ENCODE results near the gene TRNAU1AP.
"Not testable (repeated sequence)": the region's sequence is repeated elsewhere in the genome, so short reads cannot be mapped to it uniquely, and the experiment has no call there.

Gene TRNAU1AP

DNA sequence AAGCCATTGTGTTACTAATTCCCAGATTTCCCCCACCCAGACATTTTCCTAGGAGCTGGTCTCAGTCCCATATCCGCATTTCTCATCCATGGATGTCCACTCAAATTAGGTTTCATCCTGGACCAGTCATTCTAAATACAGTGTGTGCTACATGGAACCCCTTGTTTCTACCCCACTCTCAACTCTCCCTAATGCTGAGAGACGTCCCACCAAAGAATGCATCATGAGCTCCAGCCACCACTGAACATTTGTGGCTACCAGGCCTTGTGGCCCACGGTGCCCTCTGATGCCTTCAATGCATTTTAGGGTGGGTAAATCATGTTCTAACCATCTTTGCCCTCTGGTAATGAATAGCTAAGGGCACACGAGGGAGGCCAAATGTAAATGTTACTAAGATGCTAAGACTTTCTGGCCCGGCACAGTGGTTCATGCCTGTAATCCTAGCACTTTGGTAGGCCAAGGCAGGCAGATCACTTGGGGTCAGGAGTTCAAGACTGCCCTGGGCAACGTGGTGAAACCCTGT is 25.9 kb downstream of the TRNAU1AP start:
- DNase-seq: no peak

DNA sequence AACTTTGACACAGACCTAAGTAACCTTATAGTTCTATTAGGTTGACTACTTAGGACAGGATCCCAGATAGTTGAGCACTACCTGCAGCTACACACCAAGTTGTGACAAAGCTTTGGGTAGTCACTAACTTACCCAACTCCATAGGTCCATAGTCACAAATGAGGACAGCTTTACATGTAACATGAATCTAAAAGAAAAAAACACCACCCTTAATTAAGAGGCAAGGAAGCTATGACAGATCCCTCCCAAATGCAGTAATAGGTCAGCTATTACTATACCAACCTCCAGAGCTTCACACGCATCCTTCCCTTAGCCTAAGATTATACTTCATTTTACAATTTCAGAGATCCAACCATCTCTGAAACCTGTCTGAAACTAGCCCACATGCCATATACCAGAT is 26.5 kb downstream of the TRNAU1AP start:
- no peak for DNase-seq

DNA sequence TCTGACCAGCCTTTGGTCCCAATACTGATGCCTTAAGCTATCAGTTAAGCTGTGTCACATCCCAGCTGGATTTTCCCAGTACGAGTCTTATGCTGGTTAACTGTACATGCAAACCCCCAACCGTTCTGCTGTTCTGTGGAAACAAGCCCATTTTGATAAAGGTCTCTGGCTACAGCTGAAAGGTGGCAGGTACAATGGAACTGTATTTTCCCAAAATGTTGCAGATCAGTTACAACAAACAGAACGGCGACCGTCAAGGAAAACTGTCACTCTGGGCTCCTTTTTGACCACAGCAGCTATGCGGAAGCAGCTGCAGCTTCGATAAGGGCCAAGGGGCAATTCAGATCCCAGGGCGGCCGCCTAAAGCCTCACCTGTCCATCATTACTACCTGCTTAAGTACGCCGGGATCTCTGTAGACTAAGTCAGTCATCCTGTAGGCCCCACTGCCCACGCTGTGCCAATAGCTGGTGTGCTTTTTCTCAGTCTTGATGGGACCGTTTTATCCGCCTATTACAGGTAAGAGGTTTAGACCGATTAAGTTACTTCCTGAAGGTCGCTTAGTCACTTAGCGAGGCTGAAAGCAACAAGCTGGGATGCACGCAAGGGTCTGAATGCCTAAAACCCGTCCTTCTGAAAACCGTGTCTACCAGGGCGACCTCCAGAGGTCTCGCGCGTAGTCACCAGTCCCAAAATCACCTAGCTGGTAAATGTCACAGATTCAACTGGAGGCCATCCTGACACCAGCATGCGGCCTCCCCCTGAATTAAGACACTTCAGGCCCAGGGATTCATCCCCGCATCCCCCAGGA is 28.0 kb downstream of the TRNAU1AP start:
- DNase-seq: no peak

DNA sequence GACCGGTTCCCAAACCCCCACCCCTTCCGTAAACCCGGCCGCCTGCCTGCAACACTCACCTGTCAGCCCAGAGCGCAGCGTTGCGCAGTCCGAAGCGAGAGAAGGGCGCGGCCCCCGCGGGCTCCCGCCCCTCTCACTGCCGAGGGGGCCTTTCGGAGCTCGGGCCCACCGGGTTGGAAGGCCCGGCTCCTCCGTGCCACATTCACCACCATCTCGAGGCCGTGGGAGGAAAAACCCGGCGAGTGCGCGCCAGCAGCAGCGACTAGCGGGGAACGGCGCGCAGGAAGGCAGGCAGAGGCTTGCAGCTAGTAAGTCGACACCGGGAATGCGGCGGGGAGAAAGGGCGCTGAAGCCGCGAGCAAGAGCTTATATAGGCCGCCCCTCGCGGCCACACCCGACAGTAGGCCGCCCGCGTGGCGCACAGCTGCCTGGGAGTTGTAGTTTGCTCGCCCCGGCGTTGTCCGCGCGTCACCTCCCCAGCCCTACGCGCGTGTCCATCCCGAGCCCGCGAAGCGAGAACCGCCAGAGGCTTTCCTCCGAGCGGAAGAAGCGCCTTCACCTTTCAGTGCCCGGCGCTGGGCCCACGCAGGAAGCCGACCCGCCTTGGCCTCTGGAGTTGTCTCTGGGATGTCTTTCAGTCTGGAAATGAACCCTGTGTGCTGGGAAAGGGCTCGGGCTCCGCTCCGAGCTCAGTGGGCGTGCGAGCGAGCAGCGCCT is 28.8 kb downstream of the TRNAU1AP start:
- peak; percentile 84 for DNase-seq

DNA sequence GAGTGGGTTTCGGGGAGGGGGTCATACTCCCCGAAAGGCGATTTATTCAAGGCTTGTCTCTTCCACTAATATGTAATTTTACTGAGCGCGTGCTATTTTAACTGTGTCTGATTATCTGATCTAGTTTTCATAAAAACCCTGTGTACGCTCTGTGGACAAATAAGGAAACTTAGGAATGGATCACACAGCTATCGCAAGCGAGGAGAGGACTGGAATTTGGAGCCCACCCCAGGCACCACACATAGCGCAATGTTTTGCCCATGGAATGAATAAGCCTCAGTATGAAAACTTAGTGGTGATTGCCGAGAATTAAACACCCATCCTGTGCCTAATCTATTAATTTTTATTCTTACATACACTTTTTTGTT is 29.3 kb downstream of the TRNAU1AP start:
- no peak for DNase-seq

DNA sequence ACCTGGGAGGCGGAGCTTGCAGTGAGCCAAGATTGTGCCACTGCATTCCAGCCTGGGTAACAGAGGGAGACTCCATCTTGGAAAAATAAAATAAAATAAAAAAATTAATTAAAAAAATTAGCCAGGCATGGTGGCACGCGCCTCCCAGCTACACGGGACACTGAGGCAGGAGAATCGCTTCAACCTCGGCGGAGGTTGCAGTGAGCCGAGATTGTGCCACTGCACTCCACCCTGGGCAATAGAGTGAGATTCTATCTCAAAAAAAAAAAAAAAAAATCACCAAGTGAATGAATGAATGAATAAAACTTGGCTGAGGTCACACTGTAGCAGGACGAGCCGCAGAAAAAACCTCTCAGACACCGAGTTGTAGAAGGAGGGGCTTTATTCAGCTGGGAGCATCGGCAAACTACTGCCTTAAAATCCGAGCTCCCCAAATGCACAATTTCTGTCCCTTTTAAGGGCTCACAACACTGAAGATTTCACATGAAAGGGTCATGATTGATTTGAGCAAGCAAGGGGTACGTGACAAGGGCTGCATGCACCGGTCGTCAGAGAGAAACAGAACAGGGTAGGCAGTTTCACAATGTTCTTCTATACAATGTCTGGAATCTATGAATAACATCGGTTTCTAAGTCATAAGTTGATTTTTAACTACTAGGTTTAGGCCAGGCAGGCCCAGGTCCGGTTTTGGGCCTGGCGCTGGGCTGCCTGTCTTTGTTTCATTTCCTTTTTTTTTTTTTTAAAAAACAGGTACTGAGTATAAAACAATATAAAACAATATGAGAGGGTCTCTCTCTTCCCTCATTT is 33.9 kb downstream of the TRNAU1AP start:
- DNase-seq: not testable (repeated sequence)

DNA sequence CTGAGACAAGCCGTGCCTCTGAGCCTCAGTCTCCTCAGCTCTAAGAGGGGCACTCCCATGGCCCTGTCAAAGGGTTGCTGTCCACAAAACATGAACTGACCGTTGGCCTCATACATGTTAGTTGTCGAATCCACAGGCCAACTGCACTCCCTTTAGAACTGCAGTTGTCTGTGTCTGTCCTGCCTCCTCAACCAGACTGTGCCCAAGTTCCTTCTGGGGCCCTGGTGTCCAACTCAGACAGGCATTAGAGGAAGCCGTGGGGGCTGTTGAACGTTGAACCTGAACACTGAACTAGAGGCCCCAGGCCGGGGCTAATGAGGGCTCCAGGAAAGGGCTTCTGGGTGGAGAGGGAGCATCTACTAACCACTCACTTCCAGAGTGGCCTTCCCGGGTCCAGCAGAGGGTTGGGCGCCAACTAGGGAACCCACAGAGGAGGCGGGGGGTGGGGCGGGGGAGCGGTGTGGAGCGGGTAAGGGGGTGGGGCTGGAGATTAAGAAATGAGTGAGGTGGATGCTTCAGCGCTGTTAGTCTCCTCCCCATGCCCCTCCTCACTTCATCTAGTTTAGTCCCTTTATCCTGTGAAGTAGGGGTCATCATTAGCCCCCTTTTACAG is 38.9 kb downstream of the TRNAU1AP start, which contains the start of gene RAB42:
Gene RAB42 (plus strand): TSS at position 558 of the 613 bp plus-strand sequence. CDS start 247 bp downstream, outside the sequence.
- DNase-seq: no peak

DNA sequence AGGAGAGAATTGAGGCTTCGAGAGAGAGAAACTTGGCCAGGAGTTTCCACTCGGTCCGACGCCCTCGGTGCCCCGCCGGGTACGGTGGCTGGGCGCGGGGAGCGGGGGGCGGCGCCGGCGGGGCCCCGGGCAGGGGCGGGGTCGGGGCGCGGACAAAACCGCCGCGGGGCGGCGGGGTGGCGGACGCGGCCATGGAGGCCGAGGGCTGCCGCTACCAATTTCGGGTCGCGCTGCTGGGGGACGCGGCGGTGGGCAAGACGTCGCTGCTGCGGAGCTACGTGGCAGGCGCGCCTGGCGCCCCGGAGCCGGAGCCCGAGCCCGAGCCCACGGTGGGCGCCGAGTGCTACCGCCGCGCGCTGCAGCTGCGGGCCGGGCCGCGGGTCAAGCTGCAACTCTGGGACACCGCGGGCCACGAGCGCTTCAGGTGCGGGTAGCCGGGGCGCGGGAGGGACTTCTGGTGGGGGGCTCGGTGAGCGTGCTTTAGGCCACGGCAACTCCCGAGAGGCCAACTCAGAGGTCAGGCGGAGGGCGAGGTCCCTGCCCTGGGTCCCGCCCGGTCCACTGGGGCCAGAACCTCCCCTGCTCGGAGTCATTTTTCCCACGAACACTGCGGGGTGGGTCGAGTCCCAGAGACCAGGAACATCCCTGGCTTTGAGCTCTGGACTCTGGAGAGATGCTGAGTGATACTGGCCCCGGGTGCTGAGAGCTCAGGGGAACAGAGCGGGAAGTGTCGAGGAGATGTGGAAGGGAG is 39.6 kb downstream of the TRNAU1AP start:
- DNase-seq: no peak

DNA sequence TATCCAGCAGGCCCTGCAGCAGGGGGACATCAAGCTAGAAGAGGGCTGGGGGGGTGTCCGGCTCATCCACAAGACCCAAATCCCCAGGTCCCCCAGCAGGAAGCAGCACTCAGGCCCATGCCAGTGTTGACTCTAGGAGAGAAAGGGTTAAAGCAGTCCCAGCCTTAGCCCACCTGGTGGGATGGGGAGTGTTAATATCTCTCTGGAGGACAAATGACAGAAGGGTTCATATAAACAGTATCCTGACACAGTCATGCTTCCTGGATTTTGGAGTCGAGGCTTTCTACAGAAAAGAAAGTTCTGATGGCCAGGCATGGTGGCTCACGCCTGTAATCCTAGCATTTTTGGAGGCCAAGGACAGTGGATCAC is 41.1 kb downstream of the TRNAU1AP start:
- not testable (repeated sequence) for DNase-seq

DNA sequence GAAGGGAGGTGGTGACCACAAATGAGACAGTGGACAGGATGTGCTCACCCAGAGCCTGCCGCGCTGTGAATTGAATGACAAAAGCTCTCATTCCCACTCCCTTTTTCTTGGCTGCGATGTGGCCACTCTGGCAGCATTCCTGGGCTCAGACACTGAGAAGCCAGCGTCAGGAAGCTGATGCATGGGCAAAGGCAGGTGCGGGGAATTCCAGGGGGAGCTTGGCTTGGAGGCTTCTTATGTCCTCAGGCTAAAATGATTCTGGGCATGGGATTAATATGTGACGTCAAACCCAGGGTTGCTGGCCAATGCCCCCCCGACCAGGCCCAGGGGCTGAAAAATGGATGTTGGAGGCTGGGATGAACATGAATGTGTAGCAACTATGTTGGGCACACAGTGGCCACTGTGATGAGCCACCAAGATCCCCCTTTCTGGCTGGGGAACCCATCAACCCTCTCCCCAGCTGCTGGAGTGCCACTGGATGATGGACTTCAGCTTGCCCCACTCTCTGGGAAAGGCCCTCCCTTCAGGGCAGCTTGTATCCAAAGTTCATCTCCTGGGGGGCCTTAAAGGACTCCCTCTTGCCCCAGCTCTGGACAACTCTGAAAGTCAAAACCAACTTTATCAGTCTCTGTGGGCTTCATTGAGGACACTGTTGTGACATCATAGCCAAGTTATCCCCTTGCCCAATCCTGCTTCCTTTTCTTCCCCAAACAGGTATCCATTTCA is 42.0 kb downstream of the TRNAU1AP start:
- DNase-seq: not testable (repeated sequence)

DNA sequence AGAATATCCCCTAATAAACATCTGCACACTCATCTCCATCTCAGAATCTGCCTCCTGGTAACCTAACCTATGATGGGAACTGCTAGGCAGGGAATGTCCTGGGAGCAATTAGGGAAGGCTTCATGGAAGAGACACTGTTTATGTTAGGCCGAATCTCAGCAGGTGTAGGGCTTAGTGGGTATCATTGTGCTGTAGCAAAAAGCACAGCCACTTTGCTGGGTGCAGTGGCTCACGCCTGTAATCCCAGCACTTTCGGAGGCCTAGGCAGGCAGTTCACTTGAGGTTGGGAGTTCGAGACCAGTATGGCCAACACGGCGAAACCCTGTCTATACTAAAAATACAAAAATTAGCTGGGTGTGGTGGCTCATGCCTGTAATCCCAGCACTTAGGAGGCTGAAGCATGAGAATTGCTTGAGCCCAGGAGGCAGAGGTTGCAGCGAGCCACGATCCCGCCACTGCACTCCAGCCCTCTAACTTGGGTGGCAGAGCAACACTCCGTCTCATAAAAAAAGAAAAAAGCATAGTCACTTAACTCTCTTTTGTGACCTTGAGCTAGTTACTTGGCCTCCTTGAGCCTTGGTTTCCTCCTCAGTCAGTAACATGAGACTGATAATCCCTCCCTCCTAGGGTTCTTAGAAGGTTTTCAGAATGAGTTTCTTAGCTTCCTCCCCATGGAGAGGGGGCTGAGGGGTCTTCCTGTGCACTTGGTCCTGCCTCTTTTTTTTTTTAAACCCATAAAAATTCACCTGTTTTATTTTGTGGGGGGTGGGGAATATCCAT is 42.7 kb downstream of the TRNAU1AP start:
- DNase-seq: no peak

DNA sequence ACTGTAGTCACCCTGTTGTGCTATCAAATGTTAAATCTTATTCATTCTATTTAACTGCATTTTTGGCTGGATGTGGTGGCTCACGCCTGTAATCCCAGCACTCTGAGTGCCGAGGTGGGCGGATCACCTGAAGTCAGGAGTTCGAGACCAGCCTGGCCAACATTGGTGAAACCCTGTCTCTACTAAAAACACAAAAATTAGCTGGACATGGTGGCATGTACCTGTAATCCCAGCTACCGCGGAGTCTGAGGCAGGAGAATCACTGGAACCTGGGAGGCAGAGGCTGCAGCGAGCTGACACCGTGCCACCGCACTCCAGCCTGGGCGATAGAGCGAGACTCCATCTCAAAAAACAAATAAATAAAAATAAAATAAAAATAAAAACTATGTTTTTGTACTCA is 43.4 kb downstream of the TRNAU1AP start:
- DNase-seq: not testable (repeated sequence)

DNA sequence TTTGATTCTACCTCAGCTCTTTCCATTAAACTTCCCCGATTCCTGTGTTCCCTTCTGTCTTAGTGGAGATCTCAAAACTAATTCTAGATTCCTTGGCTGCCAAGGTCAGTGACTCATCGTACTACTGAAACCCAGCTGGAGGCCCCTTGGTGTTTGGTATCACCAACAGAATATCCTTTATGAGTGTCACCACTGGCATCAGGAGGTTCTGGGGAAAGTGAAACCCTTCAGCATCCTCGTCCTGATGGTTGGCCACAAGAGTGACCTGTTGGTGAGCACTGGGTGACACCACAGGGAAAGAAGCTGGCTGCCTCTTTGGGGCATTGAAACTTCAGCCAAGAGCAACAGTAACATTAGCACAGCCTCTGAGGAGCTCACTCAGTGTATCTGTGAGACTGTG is 48.8 kb downstream of the TRNAU1AP start:
- no peak for DNase-seq

DNA sequence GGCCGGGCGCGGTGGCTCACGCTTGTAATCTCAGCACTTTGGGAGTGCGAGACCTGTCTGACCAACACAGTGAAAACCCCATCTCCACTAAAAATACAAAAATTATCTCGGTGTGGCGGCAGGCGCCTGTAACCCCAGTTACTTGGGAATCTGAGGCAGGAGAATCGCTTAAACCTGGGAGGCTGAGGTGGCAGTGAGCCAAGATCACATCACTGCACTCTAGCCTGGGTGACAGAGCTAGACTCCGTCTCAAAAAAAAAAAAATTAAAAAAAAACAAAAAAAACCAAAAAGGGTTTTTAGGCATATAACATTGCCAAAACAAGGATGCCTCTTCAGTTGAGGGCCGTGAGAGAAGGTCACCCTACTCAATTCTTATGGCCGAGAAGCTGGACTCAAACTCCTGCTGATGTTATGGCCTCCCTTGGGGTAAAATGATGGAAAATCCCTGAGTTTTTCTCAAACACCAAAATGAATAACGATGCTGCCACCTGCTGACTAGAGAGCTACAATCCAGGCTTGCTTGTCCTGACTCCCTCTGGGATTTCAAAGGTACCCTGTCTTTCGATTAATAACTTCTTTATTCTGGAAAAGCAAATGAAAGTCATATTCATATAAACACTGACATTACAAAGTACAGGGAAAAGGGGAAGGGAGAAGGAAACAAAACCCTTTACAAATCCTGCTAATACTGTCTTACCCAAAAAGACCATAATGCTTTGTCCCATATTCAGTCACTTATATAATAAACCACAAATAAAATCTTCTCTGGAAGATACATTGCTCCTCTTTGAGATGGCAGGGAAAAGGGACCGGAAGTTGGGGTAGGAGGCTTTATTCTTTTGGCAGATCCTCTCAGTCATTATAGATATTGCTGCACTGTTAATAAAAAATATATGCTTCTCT is 49.9 kb downstream of the TRNAU1AP start:
- no peak for DNase-seq

DNA sequence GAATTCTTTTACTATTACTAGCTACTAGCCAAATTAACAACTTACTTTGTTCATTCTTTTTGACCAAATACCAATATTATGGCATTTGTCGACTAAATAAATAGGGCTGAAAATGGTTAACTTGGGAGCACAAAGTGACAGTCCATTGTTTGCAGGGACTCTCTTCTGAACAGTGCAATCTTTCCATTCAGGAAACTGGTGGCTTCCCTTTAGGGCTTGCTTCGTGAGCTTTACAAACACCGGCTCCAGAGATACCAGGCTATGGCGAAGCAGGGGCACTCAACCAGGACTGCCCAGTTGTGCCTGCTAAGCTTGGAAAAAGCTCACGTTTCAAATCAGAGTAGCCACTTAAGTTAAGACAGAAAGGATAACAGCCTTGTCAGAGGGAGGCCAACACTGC is 51.5 kb downstream of the TRNAU1AP start:
- no peak for DNase-seq

DNA sequence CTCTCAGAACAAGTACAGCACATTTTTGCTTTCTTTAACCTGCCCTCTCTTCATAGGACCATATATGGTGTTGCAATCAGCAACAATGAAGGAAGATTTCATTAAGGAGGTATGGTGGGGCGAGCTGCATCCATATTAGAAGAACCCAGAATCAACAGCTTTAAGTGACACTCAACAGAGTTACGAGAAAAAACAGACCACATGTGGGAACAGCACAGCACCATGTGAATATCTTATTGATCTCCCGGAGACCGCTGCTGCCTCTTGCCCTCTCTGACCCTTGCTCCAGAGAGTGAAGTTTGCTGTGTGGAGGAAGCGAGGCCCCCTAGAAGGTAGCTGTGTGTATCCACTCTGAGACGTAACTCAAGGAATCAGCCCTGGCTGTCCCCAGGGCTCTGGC is 52.1 kb downstream of the TRNAU1AP start:
- DNase-seq: no peak

DNA sequence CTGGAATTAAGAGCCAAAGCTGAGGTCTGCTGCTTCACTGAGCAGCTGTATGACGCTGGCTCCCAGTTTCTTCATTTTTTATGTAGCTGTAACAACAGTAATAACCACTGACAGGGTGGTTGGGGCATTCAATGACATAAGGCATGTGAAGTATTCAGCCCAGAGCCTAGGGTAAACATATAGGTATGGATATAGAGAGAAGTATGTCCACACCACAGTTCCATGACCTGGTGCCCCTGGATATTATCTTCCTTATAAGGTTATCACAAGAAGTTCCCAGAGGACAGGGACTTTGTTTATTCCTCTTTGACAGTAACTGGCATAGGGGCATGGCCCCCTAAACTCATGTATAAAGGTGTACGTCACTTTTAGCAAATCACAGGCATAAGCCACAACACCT is 53.9 kb downstream of the TRNAU1AP start:
- no peak for DNase-seq

DNA sequence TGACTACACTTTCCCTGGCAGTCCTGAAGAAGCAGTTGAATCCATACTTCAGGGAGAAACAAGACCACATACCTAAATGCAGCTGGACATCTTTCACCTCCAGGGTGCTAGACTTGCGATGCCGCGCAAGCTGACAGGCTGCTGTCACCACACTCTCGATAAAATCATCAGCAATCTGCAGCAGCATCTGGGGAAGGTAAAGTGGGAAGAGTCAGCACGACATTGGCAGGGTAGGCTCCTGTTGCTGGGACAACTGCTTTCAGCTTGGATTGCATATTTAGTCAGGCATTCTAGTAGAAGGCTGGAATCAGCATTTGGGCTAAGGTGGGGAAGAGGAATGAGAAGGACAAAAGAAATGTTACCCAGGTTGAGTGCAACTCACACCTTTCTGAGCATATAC is 60.3 kb downstream of the TRNAU1AP start:
- DNase-seq: no peak

Data from NCI-H774 (cell line).